PC-3 (cell line): ENCODE measurements around the gene ERBB4. TPM values are rescaled to one million over a fixed set of nuclear protein-coding genes. Genes with fewer than 3 reads are reported as not detected.

Source experiments
- ATAC-seq: fragments of 200-7000 bp; cut with Tn5 transposase; 2 replicates; pipeline ENCODE4 v1.9.1; 2020; ENCODE audit warnings: mild to moderate bottlenecking, moderate library complexity
- BruUV-seq: library from RNA; stranded (reverse); fragments of 400-500 nt; replicated peaks from 2 replicates; lab custom pipeline; 2021; lab: Mats Ljungman, UMichigan
- CTCF ChIA-PET: fragments of 300-600 bp; sonication (Branson Sonifier 250); formaldehyde crosslinking; loops from one replicate; lab custom pipeline; 2022; ENCODE audit warnings: antibody characterized with exemption; lab: Charles Lee
- POLR2A ChIA-PET: fragments of 300-600 bp; sonication (Branson Sonifier 250); formaldehyde crosslinking; loops from one replicate; lab custom pipeline; 2022; ENCODE audit warnings: antibody characterized with exemption; ENCODE audit not compliant: unreplicated experiment; lab: Charles Lee
- DNase-seq: peaks from one replicate; pipeline ENCODE4 v3.0.0-alpha.2; 2015
- H2AFZ ChIP-seq: fragments of 300-600 bp; sonication (generic); 2 replicates; pipeline ENCODE4 v1.6.0; 2016; ENCODE audit warnings: antibody characterized with exemption, low read length
- H3F3A ChIP-seq: fragments of 300-600 bp; sonication (generic); one replicate; pipeline ENCODE4 v1.6.0; 2017; ENCODE audit warnings: antibody characterized with exemption, low read length, control low read depth, mild to moderate bottlenecking; ENCODE audit not compliant: unreplicated experiment
- H3K27ac ChIP-seq: fragments of 300-600 bp; sonication (generic); 2 replicates; pipeline ENCODE4 v1.5.1; 2016; ENCODE audit warnings: mild to moderate bottlenecking, low read length
- H3K27me3 ChIP-seq: fragments of 300-600 bp; sonication (generic); 2 replicates; pipeline ENCODE4 v1.6.1; 2016; ENCODE audit warnings: low read length, mixed read lengths
- H3K36me3 ChIP-seq: fragments of 300-600 bp; sonication (generic); 2 replicates; pipeline ENCODE4 v1.6.1; 2016; ENCODE audit warnings: low read depth, mixed run types, low read length, mixed read lengths
- H3K4me1 ChIP-seq: fragments of 300-600 bp; sonication (generic); 2 replicates; pipeline ENCODE4 v1.5.1; 2016; ENCODE audit warnings: low read length; ENCODE audit not compliant: insufficient read depth
- H3K4me2 ChIP-seq: fragments of 300-600 bp; sonication (generic); 2 replicates; pipeline ENCODE4 v1.6.0; 2016; ENCODE audit warnings: low read length
- H3K4me3 ChIP-seq: fragments of 300-600 bp; sonication (generic); 2 replicates; pipeline ENCODE4 v1.5.1; 2016; ENCODE audit warnings: mild to moderate bottlenecking, low read length, mixed read lengths
- H3K79me2 ChIP-seq: fragments of 300-600 bp; sonication (generic); 2 replicates; pipeline ENCODE4 v1.6.1; 2017; ENCODE audit warnings: low read length, mixed read lengths
- H3K9ac ChIP-seq: fragments of 300-600 bp; sonication (generic); 2 replicates; pipeline ENCODE4 v1.6.0; 2016; ENCODE audit warnings: mild to moderate bottlenecking, low read length
- H3K9me2 ChIP-seq: fragments of 300-600 bp; sonication (generic); replicated peaks from 2 replicates; pipeline ENCODE4 v1.6.1; 2016; ENCODE audit warnings: mixed run types, low read length, mixed read lengths
- H3K9me3 ChIP-seq: fragments of 300-600 bp; sonication (generic); 2 replicates; pipeline ENCODE4 v1.6.1; 2016; ENCODE audit warnings: low read length, mixed read lengths
- H4K20me1 ChIP-seq: fragments of 300-600 bp; sonication (generic); 2 replicates; pipeline ENCODE4 v1.6.1; 2016; ENCODE audit warnings: low read length, mixed read lengths
- EZH2 ChIP-seq: fragments of 300-600 bp; sonication (generic); IDR thresholded peaks from one replicate; pipeline ENCODE4 v1.6.1; 2017; ENCODE audit warnings: antibody characterized with exemption, mild to moderate bottlenecking, low read length; ENCODE audit not compliant: unreplicated experiment
- EZH2phosphoT487 ChIP-seq: fragments of 300-600 bp; sonication (generic); IDR thresholded peaks from 2 replicates; pipeline ENCODE4 v1.6.1; 2018; ENCODE audit warnings: mild to moderate bottlenecking, antibody characterized with exemption, low read length, borderline replicate concordance
- intact Hi-C: fragments of 100-400 bp; cut with micrococcal nuclease; formaldehyde crosslinking; loops from 2 replicates; pipeline ENCODE4 v1.9.0; 2023
- total RNA-seq: library from RNA; depleted of rRNA; stranded (reverse); fragments of >200 nt; gene quantifications from 2 replicates; pipeline ENCODE4 v1.2.3, GENCODE V29; 2014
- TF ChIP-seq, protein P1 (sequence below): fragments of 300-600 bp; sonication (generic); conservative IDR thresholded peaks from 2 replicates; pipeline ENCODE4 v1.5.1; 2017; ENCODE audit warnings: antibody characterized with exemption, low read depth, mild to moderate bottlenecking, low read length

The ERBB4 gene
- total RNA-seq, 1 experiment from 2014 or later, result under 0.01 TPM

DNA sequence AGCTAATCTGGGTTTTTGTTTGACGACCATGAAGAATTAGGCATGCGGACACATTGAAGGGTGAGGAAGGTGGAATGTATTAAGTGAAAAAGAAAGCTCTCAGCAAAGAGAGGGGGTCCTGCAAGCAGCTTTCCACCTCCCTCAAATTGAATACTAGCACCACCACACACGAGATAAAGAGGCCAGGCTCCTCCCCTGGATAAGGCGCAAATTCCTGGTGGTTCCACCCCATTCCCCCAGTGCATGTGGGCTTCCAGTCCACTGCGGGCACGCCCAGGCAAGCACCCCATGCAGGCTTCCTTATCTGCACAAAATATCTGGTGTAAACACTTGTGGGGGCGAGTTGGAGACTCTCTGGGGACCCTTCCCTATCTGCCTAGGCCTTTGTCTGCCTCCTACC lies 1124.9 kb downstream of the ERBB4 start:
- BruUV-seq, result no TSS peak
- H3F3A ChIP-seq, result no peaks in the 10 kb centered on the region
- H4K20me1 ChIP-seq, result no peaks in the 10 kb centered on the region
- H3K4me3 ChIP-seq, result no peak overlapping the region
- H3K4me1 ChIP-seq, result peaks cover 7% of the 10 kb centered on the region
- no peak for ATAC-seq
- no peak overlapping the region for H2AFZ ChIP-seq
- no peaks in the 10 kb centered on the region for H3K9me2 ChIP-seq
- H3K36me3 ChIP-seq, result no peaks in the 10 kb centered on the region
- H3K79me2 ChIP-seq, result no peaks in the 10 kb centered on the region
- H3K4me2 ChIP-seq, result no peak overlapping the region
- TF ChIP-seq EZH2 (no peak), EZH2phosphoT487 (no peak)
- TF ChIP-seq, protein P1, sequence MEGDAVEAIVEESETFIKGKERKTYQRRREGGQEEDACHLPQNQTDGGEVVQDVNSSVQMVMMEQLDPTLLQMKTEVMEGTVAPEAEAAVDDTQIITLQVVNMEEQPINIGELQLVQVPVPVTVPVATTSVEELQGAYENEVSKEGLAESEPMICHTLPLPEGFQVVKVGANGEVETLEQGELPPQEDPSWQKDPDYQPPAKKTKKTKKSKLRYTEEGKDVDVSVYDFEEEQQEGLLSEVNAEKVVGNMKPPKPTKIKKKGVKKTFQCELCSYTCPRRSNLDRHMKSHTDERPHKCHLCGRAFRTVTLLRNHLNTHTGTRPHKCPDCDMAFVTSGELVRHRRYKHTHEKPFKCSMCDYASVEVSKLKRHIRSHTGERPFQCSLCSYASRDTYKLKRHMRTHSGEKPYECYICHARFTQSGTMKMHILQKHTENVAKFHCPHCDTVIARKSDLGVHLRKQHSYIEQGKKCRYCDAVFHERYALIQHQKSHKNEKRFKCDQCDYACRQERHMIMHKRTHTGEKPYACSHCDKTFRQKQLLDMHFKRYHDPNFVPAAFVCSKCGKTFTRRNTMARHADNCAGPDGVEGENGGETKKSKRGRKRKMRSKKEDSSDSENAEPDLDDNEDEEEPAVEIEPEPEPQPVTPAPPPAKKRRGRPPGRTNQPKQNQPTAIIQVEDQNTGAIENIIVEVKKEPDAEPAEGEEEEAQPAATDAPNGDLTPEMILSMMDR, result no peak
- CTCF ChIA-PET, result no interaction called here
- no peaks in the 10 kb centered on the region for H3K9me3 ChIP-seq
- H3K9ac ChIP-seq, result no peak overlapping the region
- H3K27me3 ChIP-seq, result no peaks in the 10 kb centered on the region
- no peak overlapping the region for H3K27ac ChIP-seq
- POLR2A ChIA-PET, result no interaction called here
- DNase-seq, result no peak
- intact Hi-C loops, result no loop called here

DNA sequence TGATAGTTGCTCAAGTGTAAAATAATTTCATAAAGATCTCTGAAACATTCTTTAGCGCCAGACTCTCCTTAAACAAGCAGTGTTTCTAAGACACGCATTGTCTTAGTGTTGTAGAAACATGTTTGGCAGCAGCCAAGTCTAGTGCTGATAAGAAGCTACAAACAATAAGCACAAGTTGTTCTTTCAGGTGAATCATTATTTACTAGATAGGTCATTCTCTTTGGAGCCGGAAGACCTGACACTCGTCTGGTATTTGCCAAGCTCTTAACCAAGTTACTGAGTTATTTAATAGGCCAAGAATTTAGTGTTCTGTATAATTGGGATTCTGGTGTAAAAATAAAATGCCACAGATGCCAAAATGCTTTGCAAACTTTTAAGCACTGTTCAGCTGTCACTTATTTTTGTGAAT lies 1130.1 kb downstream of the ERBB4 start:
- TF ChIP-seq EZH2phosphoT487 (no peak), EZH2 (no peak)
- TF ChIP-seq, protein P1, result no peak
- peak overlapping the region; percentile 45 for H3K9ac ChIP-seq
- no peak overlapping the region for H2AFZ ChIP-seq
- DNase-seq (peak; percentile 92), ATAC-seq (peak; percentile 88)
- no TSS peak for BruUV-seq
- H3K4me1 ChIP-seq, result peaks cover 32% of the 10 kb centered on the region
- H3K9me3 ChIP-seq, result no peaks in the 10 kb centered on the region
- no peaks in the 10 kb centered on the region for H3K27me3 ChIP-seq
- H3K27ac ChIP-seq, result peak overlapping the region; percentile 86
- H3K4me3 ChIP-seq, result peak overlapping the region; percentile 28; the same call in 1 of the 2 replicates
- POLR2A ChIA-PET, result interaction anchor here (0.7 kb wide), 1 partner anchor 1288 kb away, joined by 4 read pairs; no protein-coding TSS in a partner anchor
- CTCF ChIA-PET, result no interaction called here
- H3K36me3 ChIP-seq, result no peaks in the 10 kb centered on the region
- H3K9me2 ChIP-seq, result no peaks in the 10 kb centered on the region
- H3K4me2 ChIP-seq, result peak overlapping the region; percentile 74
- no peaks in the 10 kb centered on the region for H4K20me1 ChIP-seq
- H3K79me2 ChIP-seq, result no peaks in the 10 kb centered on the region
- H3F3A ChIP-seq, result no peaks in the 10 kb centered on the region
- intact Hi-C loops, result loop anchor here (10.0 kb wide), 2 partner anchors 174 to 416 kb away; no protein-coding TSS in a partner anchor

DNA sequence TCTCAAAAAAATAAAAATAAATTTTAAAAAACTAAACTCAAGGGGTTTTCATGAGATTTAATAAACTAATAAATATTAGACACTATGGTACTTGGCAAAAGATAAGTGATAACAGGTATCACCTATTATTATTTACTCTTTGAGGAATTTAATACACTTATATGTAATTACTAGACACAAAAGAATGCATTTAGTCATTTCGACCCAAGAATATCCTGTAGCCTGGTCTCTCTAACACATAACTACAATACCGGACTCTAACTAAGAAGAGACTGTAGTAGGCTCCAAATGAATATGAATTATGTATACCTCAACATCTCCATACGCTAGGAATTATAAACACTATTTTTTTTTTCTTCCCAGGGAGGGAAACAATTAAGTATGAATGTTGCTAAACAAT lies 1131.5 kb downstream of the ERBB4 start:
- no peak overlapping the region for H3K9ac ChIP-seq
- intact Hi-C loops, result loop anchor here (10.0 kb wide), 2 partner anchors 172 to 418 kb away; no protein-coding TSS in a partner anchor
- no peaks in the 10 kb centered on the region for H3K9me2 ChIP-seq
- H3K79me2 ChIP-seq, result no peaks in the 10 kb centered on the region
- no peaks in the 10 kb centered on the region for H3K27me3 ChIP-seq
- ChIA-PET POLR2A (no interaction called here), CTCF (no interaction called here)
- ATAC-seq (peak; percentile 18; the same call in 1 of the 2 replicates), DNase-seq (peak; percentile 39)
- no peaks in the 10 kb centered on the region for H4K20me1 ChIP-seq
- peaks cover 32% of the 10 kb centered on the region for H3K4me1 ChIP-seq
- H3K36me3 ChIP-seq, result no peaks in the 10 kb centered on the region
- H3K4me3 ChIP-seq, result no peak overlapping the region
- H3K9me3 ChIP-seq, result no peaks in the 10 kb centered on the region
- H3F3A ChIP-seq, result no peaks in the 10 kb centered on the region
- H3K4me2 ChIP-seq, result peak overlapping the region; percentile 74
- no TSS peak for BruUV-seq
- TF ChIP-seq EZH2phosphoT487, result no peak
- TF ChIP-seq, protein P1, result no peak
- H2AFZ ChIP-seq, result no peak overlapping the region
- peak overlapping the region; percentile 86 for H3K27ac ChIP-seq
